ENCODE data around the gene OBP2A. TPM values are rescaled to one million over a fixed set of nuclear protein-coding genes. Genes with fewer than 3 reads are reported as not detected.

The OBP2A gene
- polyA plus RNA-seq, 1 donor (not counting 4 experiments of a cell fraction or from before 2014, with no cell fraction given): not detected

DNA sequence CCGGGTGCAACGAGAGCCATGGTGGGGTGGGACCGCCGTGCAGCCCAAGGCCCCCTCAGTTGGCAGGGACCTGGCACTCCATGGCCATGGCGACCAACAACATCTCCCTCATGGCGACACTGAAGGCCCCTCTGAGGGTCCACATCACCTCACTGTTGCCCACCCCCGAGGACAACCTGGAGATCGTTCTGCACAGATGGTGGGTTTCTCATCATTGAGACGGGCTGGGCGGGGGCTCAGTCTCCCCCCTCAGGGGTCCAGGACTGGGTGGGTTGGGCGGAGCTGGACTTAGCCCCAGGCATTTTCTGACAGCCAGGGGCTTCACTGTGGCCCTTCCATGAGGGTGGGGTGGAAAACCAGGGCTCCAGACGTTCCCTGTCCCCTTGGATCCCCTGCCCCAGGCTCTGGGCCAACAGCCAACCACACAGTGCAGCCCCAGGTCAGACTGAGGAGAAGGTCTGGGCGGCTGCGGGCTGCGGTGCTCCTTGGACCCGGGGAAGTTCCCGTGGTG is 16.4 kb downstream of the OBP2A start:
- FAIRE-seq (no peak), DNase-seq (ENCODE audit: low read depth, low spot score) (no peak)
- no peak for TF ChIP-seq EZH2 (IDR thresholded peaks at IDR 0.05; ENCODE audit: low read length)
- no peaks in the 10 kb centered on the region for H3K9me3 ChIP-seq (ENCODE audit: control insufficient read depth, low read depth, low read length)
- H3K36me3 ChIP-seq (ENCODE audit: control insufficient read depth in 2 of 2, extremely low read depth in 1 of 2, insufficient read depth in 2 of 2, low read length in 2 of 2): no peaks in the 10 kb centered on the region
- H3K79me2 ChIP-seq (ENCODE audit: control insufficient read depth, insufficient read depth, low read length): no peaks in the 10 kb centered on the region
- H3K4me2 ChIP-seq (ENCODE audit: control insufficient read depth, extremely low read depth, insufficient read depth, low read depth, low read length): no peak overlapping the region
- H3K27ac ChIP-seq (ENCODE audit: control insufficient read depth, insufficient read depth, low read length): no peak overlapping the region
- H3K4me1 ChIP-seq (ENCODE audit: control insufficient read depth, extremely low read depth, insufficient read depth, low read length): no peaks in the 10 kb centered on the region
- H3K9ac ChIP-seq (ENCODE audit: control insufficient read depth, extremely low read depth, insufficient read depth, low read length): no peak overlapping the region
- H4K20me1 ChIP-seq (ENCODE audit: control insufficient read depth, extremely low read depth, insufficient read depth, low read length): no peaks in the 10 kb centered on the region
- no peak overlapping the region for H2AFZ ChIP-seq (ENCODE audit: control insufficient read depth, low read length)
- no peak overlapping the region for H3K4me3 ChIP-seq (ENCODE audit: control insufficient read depth in 2 of 3, extremely low read depth in 1 of 3, insufficient read depth in 2 of 3, low read depth in 1 of 3, low read length in 3 of 3)
- H3K27me3 ChIP-seq (ENCODE audit: control insufficient read depth, extremely low read depth, insufficient read depth, low read length): no peaks in the 10 kb centered on the region
- no peaks in the 10 kb centered on the region for H3K9me1 ChIP-seq (ENCODE audit: control insufficient read depth, extremely low read depth, insufficient read depth, low read length)
- dilution Hi-C loops (cut with MboI; ENCODE audit: extremely low pct_ligation_motif_present, low sequenced_read_pairs): no loop called here

DNA sequence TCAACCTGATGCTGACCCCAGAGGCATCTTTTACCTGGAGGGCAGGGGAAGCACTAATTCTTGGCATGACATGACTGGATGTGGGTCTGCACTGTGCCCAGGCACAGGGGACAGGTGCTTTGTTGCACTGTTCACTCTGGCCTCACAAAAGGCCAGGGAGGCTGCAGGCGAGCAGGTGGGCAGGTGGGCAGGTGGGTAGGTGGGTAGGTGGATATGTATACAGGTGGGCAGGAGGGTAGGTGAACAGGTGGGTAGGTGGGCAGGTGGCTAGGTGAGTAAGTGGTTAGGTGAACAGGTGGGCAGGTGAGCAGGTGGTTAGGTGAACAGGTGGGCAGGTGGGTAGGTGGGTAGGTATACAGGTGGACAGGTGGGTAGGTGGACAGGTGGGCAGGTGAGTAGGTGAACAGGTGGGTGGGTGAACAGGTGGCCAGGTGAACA is 17.1 kb downstream of the OBP2A start:
- Histone ChIP-seq H3K79me2 (ENCODE audit: control insufficient read depth, insufficient read depth, low read length) (no peaks in the 10 kb centered on the region), H3K36me3 (ENCODE audit: control insufficient read depth in 2 of 2, extremely low read depth in 1 of 2, insufficient read depth in 2 of 2, low read length in 2 of 2) (no peaks in the 10 kb centered on the region), H3K4me1 (ENCODE audit: control insufficient read depth, extremely low read depth, insufficient read depth, low read length) (no peaks in the 10 kb centered on the region), H3K4me3 (ENCODE audit: control insufficient read depth in 2 of 3, extremely low read depth in 1 of 3, insufficient read depth in 2 of 3, low read depth in 1 of 3, low read length in 3 of 3) (no peak overlapping the region), H3K27ac (ENCODE audit: control insufficient read depth, insufficient read depth, low read length) (no peak overlapping the region), H3K27me3 (ENCODE audit: control insufficient read depth, extremely low read depth, insufficient read depth, low read length) (no peaks in the 10 kb centered on the region), H3K9me1 (ENCODE audit: control insufficient read depth, extremely low read depth, insufficient read depth, low read length) (no peaks in the 10 kb centered on the region), H3K4me2 (ENCODE audit: control insufficient read depth, extremely low read depth, insufficient read depth, low read depth, low read length) (no peak overlapping the region), H2AFZ (ENCODE audit: control insufficient read depth, low read length) (no peak overlapping the region), H3K9me3 (ENCODE audit: control insufficient read depth, low read depth, low read length) (no peaks in the 10 kb centered on the region), H3K9ac (ENCODE audit: control insufficient read depth, extremely low read depth, insufficient read depth, low read length) (no peak overlapping the region), H4K20me1 (ENCODE audit: control insufficient read depth, extremely low read depth, insufficient read depth, low read length) (no peaks in the 10 kb centered on the region)
- no peak for FAIRE-seq
- TF ChIP-seq, protein P1, sequence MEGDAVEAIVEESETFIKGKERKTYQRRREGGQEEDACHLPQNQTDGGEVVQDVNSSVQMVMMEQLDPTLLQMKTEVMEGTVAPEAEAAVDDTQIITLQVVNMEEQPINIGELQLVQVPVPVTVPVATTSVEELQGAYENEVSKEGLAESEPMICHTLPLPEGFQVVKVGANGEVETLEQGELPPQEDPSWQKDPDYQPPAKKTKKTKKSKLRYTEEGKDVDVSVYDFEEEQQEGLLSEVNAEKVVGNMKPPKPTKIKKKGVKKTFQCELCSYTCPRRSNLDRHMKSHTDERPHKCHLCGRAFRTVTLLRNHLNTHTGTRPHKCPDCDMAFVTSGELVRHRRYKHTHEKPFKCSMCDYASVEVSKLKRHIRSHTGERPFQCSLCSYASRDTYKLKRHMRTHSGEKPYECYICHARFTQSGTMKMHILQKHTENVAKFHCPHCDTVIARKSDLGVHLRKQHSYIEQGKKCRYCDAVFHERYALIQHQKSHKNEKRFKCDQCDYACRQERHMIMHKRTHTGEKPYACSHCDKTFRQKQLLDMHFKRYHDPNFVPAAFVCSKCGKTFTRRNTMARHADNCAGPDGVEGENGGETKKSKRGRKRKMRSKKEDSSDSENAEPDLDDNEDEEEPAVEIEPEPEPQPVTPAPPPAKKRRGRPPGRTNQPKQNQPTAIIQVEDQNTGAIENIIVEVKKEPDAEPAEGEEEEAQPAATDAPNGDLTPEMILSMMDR (optimal IDR thresholded peaks at IDR 0.05 in 1 of 3, IDR thresholded peaks at IDR 0.05 in 1 of 3, conservative IDR thresholded peaks at IDR 0.05 in 1 of 3; ENCODE audit: extremely low read depth in 1 of 3, insufficient read depth in 2 of 3, low read length in 3 of 3): no peak
- no peak for TF ChIP-seq EZH2 (IDR thresholded peaks at IDR 0.05; ENCODE audit: low read length)
- no peak for DNase-seq (ENCODE audit: low read depth, low spot score)
- dilution Hi-C loops (cut with MboI; ENCODE audit: extremely low pct_ligation_motif_present, low sequenced_read_pairs): no loop called here

DNA sequence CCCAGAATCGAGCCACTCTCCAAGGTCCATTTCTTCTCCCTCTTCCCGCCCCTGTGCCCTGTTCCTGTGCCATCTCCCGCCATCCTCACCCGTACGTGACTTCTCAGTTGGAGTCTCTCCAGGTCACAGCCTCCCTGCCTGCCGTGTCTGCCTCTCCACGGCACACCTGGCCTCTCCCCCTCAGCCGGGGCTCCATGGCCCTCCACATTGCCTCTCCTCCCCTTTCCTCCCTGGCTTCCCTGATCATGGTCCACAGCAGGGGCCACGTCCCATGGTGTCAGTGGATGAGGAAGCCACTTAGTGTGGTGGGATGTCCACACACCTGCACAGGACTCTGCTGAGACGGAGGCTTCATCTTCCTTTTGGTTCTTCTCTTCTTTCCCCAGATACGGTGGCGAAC is 17.9 kb downstream of the OBP2A start:
- FAIRE-seq (no peak), DNase-seq (ENCODE audit: low read depth, low spot score) (no peak)
- Histone ChIP-seq H3K4me3 (ENCODE audit: control insufficient read depth in 2 of 3, extremely low read depth in 1 of 3, insufficient read depth in 2 of 3, low read depth in 1 of 3, low read length in 3 of 3) (no peak overlapping the region), H3K36me3 (ENCODE audit: control insufficient read depth in 2 of 2, extremely low read depth in 1 of 2, insufficient read depth in 2 of 2, low read length in 2 of 2) (no peaks in the 10 kb centered on the region), H3K27me3 (ENCODE audit: control insufficient read depth, extremely low read depth, insufficient read depth, low read length) (no peaks in the 10 kb centered on the region), H3K9me1 (ENCODE audit: control insufficient read depth, extremely low read depth, insufficient read depth, low read length) (no peaks in the 10 kb centered on the region), H3K4me1 (ENCODE audit: control insufficient read depth, extremely low read depth, insufficient read depth, low read length) (no peaks in the 10 kb centered on the region), H3K9me3 (ENCODE audit: control insufficient read depth, low read depth, low read length) (no peaks in the 10 kb centered on the region), H3K4me2 (ENCODE audit: control insufficient read depth, extremely low read depth, insufficient read depth, low read depth, low read length) (no peak overlapping the region), H3K9ac (ENCODE audit: control insufficient read depth, extremely low read depth, insufficient read depth, low read length) (no peak overlapping the region), H3K27ac (ENCODE audit: control insufficient read depth, insufficient read depth, low read length) (no peak overlapping the region), H2AFZ (ENCODE audit: control insufficient read depth, low read length) (no peak overlapping the region), H4K20me1 (ENCODE audit: control insufficient read depth, extremely low read depth, insufficient read depth, low read length) (no peaks in the 10 kb centered on the region), H3K79me2 (ENCODE audit: control insufficient read depth, insufficient read depth, low read length) (no peaks in the 10 kb centered on the region)
- dilution Hi-C loops (cut with MboI; ENCODE audit: extremely low pct_ligation_motif_present, low sequenced_read_pairs): no loop called here
- TF ChIP-seq, protein P1 (optimal IDR thresholded peaks at IDR 0.05 in 1 of 3, IDR thresholded peaks at IDR 0.05 in 1 of 3, conservative IDR thresholded peaks at IDR 0.05 in 1 of 3; ENCODE audit: extremely low read depth in 1 of 3, insufficient read depth in 2 of 3, low read length in 3 of 3): no peak
- TF ChIP-seq EZH2 (IDR thresholded peaks at IDR 0.05; ENCODE audit: low read length): no peak
